ENCODE measurements around the gene KRTAP20-4.

Gene KRTAP20-4

DNA sequence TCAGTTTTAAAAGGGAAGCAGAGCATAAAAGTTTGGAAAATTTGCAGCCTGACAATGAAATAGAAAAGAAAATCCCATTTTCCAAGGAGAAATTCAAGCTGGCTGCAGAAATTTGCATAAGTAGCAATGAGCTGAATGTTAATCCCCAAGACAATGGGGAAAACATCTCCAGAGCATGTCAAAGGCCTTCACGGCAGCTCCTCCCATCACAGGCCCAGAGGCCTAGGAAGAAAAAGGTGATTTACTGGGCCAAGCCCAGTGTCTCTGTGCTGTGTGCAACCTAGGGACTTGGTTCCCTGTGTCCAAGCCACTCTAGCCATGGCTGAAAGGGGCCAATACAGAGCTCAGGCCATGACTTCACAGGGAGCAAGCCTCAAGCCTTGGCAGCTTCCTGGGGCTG is 48.3 kb downstream of the KRTAP20-4 start:
- no peak for DNase-seq
